DMS153 treated with DMSO at 0.1 percent for 48 hours (cell line): ENCODE results near the gene EBF4.
"Not testable (repeated sequence)": the region's sequence is repeated elsewhere in the genome, so short reads cannot be mapped to it uniquely, and the experiment has no call there.

Source experiments
- DNase-seq: peaks from one replicate; lab custom pipeline; 2025; ENCODE audit not compliant: unreplicated experiment; lab: John Stamatoyannopoulos, UW

The EBF4 gene

DNA sequence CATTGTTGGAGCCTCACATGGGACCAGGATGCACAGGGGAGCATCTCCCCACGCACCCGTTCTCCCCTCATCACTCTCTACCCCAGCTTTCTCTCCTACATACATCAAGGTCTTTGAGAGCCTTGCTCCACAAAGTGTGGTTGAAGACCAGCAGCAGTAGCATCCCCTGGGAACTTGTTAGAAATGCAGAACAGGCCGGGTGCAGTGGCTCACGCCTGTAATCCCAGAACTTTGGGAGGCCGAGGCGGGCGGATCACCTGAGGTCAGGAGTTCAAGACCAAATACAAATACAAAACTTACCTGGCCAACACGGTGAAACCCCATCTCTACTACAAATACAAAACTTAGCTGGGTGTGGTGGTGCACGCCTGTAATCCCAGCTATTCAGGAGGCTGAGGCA, 115.3 kb downstream of the EBF4 start:
- not testable (repeated sequence) for DNase-seq

DNA sequence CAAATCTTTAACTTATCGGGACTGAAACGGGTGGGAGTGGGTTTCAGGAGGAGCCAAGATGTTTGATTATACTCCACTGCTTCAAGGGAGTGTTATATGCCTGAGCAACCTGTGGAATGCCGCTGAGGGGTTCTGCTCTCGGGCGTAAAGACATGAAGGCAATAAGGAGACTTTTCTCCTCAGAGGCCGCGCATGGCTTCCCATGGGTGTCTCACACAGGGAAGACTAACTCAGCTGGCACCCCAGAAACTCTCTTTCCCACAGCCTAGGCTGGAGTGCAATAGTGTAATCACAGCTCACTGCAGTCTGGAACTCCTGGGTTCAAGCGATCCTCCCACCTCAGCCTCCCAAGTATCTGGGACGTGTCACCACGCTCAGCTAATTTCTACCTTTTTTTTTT, 117.1 kb downstream of the EBF4 start:
- DNase-seq = no peak
